ENCODE data around the gene GALNT15. TPM values are rescaled to one million over a fixed set of nuclear protein-coding genes. Genes with fewer than 3 reads are reported as not detected.

Gene GALNT15
- total RNA-seq, 1 donor from 2014 or later: 0.40 TPM

- H3K9me3 Mint-ChIP-seq (ENCODE audit: low read depth): peaks cover 3% of the 10 kb centered on the region
- H3K4me3 Mint-ChIP-seq (ENCODE audit: unreplicated experiment): no peak overlapping the region
- H3K27me3 Mint-ChIP-seq (ENCODE audit: low read depth): no peaks in the 10 kb centered on the region
- no peaks in the 10 kb centered on the region for H3K4me1 Mint-ChIP-seq (ENCODE audit: low read depth)
- no peak for DNase-seq (ENCODE audit: low spot score)
- no peaks in the 10 kb centered on the region for H3K36me3 Mint-ChIP-seq (ENCODE audit: low read depth)
- TF ChIP-seq CTCF (IDR thresholded peaks at IDR 0.05): no peak
- no peak overlapping the region for H3K27ac Mint-ChIP-seq (ENCODE audit: unreplicated experiment)
Measured at GRCh38 chr3:16233806-16234205, 59.3 kb downstream of the GALNT15 start.

GRCh38 chr3:16234281-16234680 is 59.8 kb downstream of the GALNT15 start:
- H3K9me3 Mint-ChIP-seq (ENCODE audit: low read depth): peaks cover 3% of the 10 kb centered on the region
- H3K27me3 Mint-ChIP-seq (ENCODE audit: low read depth): no peaks in the 10 kb centered on the region
- H3K4me1 Mint-ChIP-seq (ENCODE audit: low read depth): no peaks in the 10 kb centered on the region
- TF ChIP-seq CTCF (IDR thresholded peaks at IDR 0.05): no peak
- H3K36me3 Mint-ChIP-seq (ENCODE audit: low read depth): no peaks in the 10 kb centered on the region
- no peak overlapping the region for H3K4me3 Mint-ChIP-seq (ENCODE audit: unreplicated experiment)
- DNase-seq (ENCODE audit: low spot score): no peak
- H3K27ac Mint-ChIP-seq (ENCODE audit: unreplicated experiment): no peak overlapping the region

GRCh38 chr3:16236030-16236639 is 61.7 kb downstream of the GALNT15 start:
- no peak overlapping the region for H3K4me3 Mint-ChIP-seq (ENCODE audit: unreplicated experiment)
- no peaks in the 10 kb centered on the region for H3K36me3 Mint-ChIP-seq (ENCODE audit: low read depth)
- no peak for TF ChIP-seq CTCF (IDR thresholded peaks at IDR 0.05)
- no peak overlapping the region for H3K27ac Mint-ChIP-seq (ENCODE audit: unreplicated experiment)
- DNase-seq (ENCODE audit: low spot score): no peak
- no peaks in the 10 kb centered on the region for H3K4me1 Mint-ChIP-seq (ENCODE audit: low read depth)
- H3K27me3 Mint-ChIP-seq (ENCODE audit: low read depth): no peaks in the 10 kb centered on the region
- peaks cover 3% of the 10 kb centered on the region for H3K9me3 Mint-ChIP-seq (ENCODE audit: low read depth)

GRCh38 chr3:16236856-16237393 is 62.4 kb downstream of the GALNT15 start:
- no peak for DNase-seq (ENCODE audit: low spot score)
- Mint-ChIP-seq H3K4me3 (ENCODE audit: unreplicated experiment) (no peak overlapping the region), H3K27ac (ENCODE audit: unreplicated experiment) (no peak overlapping the region), H3K27me3 (ENCODE audit: low read depth) (no peaks in the 10 kb centered on the region), H3K9me3 (ENCODE audit: low read depth) (peaks cover 3% of the 10 kb centered on the region), H3K4me1 (ENCODE audit: low read depth) (no peaks in the 10 kb centered on the region), H3K36me3 (ENCODE audit: low read depth) (no peaks in the 10 kb centered on the region)
- TF ChIP-seq CTCF (IDR thresholded peaks at IDR 0.05): no peak

- H3K4me1 Mint-ChIP-seq (ENCODE audit: low read depth): peaks cover 5% of the 10 kb centered on the region
- no peak overlapping the region for H3K4me3 Mint-ChIP-seq (ENCODE audit: unreplicated experiment)
- no peak for TF ChIP-seq CTCF (IDR thresholded peaks at IDR 0.05)
- no peak for DNase-seq (ENCODE audit: low spot score)
- H3K36me3 Mint-ChIP-seq (ENCODE audit: low read depth): no peaks in the 10 kb centered on the region
- peaks cover 3% of the 10 kb centered on the region for H3K9me3 Mint-ChIP-seq (ENCODE audit: low read depth)
- H3K27me3 Mint-ChIP-seq (ENCODE audit: low read depth): no peaks in the 10 kb centered on the region
- no peak overlapping the region for H3K27ac Mint-ChIP-seq (ENCODE audit: unreplicated experiment)
Measured at GRCh38 chr3:16239086-16239770, 64.7 kb downstream of the GALNT15 start.

Data from chondrocyte (in vitro differentiated cells).